Measurements from ENCODE around the gene TTC1.
"Not testable (repeated sequence)": the region's sequence is repeated elsewhere in the genome, so short reads cannot be mapped to it uniquely, and the experiment has no call there.

TTC1 gene, protein sequence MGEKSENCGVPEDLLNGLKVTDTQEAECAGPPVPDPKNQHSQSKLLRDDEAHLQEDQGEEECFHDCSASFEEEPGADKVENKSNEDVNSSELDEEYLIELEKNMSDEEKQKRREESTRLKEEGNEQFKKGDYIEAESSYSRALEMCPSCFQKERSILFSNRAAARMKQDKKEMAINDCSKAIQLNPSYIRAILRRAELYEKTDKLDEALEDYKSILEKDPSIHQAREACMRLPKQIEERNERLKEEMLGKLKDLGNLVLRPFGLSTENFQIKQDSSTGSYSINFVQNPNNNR

GRCh38 chr5:160008877-160009590 is at the start of gene TTC1:
Gene TTC1 (plus strand): TSS chr5:160009139. CDS start chr5:160010529, 1,390 bp downstream.
- ATAC-seq (peak; percentile 100), DNase-seq (peak; percentile 85 to 93)
- H3K27ac Mint-ChIP-seq, result peak within 1 kb of the TSS; percentile 97 to 99
- peaks cover 24% of the 10 kb centered on the region for H3K4me1 Mint-ChIP-seq
- H3K4me3 Mint-ChIP-seq, result peak within 1 kb of the TSS; percentile 94 to 98
- no peaks in the 10 kb centered on the region for H3K9me3 Mint-ChIP-seq
- no peaks in the 10 kb centered on the region for H3K27me3 Mint-ChIP-seq

GRCh38 chr5:159961176-159962160 is 47.5 kb upstream of the TTC1 start:
- H3K27me3 Mint-ChIP-seq, result peaks cover 20% of the 10 kb centered on the region
- ATAC-seq, result no peak
- H3K9me3 Mint-ChIP-seq, result no peaks in the 10 kb centered on the region
- no peak overlapping the region for H3K27ac Mint-ChIP-seq
- DNase-seq, result no peak
- H3K4me1 Mint-ChIP-seq, result no peaks in the 10 kb centered on the region
- no peak overlapping the region for H3K4me3 Mint-ChIP-seq

GRCh38 chr5:159962214-159962613 is 46.7 kb upstream of the TTC1 start:
- ATAC-seq (no peak), DNase-seq (no peak)
- Mint-ChIP-seq H3K4me1 (no peaks in the 10 kb centered on the region), H3K27me3 (peaks cover 26% of the 10 kb centered on the region), H3K9me3 (no peaks in the 10 kb centered on the region), H3K27ac (no peak overlapping the region), H3K4me3 (no peak overlapping the region)

DNA sequence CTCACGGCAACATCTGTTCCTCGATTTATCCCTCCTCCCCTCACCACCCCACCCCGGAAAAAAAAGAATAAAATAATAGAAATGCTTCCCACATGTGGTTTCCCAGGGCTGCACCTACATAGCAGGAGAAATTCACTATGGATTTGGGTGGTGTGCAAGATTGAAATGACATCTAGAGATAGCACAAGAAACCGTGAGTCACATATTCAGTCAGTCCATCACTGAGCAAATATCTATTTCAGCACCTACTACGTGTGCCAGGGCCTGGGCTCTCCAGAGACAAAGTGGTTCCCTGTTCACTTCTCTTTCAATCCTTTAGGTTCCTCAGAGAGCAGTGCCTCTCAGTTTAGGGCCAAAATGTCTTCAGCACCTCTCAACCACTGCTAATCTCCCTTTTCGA is 45.0 kb upstream of the TTC1 start:
- no peaks in the 10 kb centered on the region for H3K9me3 Mint-ChIP-seq
- H3K27ac Mint-ChIP-seq, result no peak overlapping the region
- H3K27me3 Mint-ChIP-seq, result peaks cover 35% of the 10 kb centered on the region
- no peak overlapping the region for H3K4me3 Mint-ChIP-seq
- no peak for ATAC-seq
- DNase-seq, result no peak
- H3K4me1 Mint-ChIP-seq, result no peaks in the 10 kb centered on the region

DNA sequence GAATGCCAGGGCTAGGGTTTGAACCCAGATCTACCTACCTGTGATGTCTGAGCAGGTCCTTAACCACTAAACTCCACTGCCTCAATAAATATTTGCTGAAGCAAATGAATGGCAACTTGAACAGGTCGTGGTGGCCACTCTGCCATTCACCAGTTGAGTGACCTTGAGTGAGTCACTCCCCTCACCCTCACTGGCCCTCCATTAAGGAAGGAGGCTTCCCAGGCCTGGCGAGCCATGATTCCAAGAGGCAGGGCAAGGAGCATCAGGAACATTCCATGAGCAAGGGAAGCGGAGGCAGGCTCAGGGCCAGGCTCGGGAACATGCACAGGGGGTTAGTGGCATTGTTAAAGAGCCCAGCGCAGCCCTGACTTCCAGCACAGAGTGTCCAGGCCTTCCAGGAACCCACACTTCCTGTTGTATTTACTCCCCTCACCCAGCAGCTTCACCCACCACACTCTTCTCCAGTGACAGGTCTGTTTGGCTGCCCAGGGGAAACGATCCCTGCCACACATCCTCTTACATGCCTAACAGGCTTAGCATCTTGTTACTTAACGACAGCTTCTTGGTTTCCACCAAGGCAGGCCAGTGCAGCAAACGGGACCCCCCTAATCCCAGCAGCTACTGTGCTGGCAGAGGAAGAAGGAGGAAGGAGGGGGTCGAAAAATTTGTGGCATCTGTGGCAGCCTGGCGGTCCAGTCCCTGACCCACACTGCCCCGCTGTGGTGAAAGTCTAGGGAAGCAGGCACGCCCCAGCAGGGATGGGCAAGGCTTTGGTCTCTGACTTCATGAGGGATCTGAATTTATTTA is 43.7 kb upstream of the TTC1 start:
- DNase-seq (peak; percentile 5 to 16), ATAC-seq (peak; percentile 60)
- H3K9me3 Mint-ChIP-seq, result no peaks in the 10 kb centered on the region
- no peak overlapping the region for H3K27ac Mint-ChIP-seq
- H3K27me3 Mint-ChIP-seq, result peaks cover 45% of the 10 kb centered on the region
- no peaks in the 10 kb centered on the region for H3K4me1 Mint-ChIP-seq
- H3K4me3 Mint-ChIP-seq, result no peak overlapping the region

- H3K27ac Mint-ChIP-seq, H3K4me1 Mint-ChIP-seq, ATAC-seq, DNase-seq, H3K4me3 Mint-ChIP-seq, H3K9me3 Mint-ChIP-seq: not testable (repeated sequence)
- peaks cover 51% of the 10 kb centered on the region for H3K27me3 Mint-ChIP-seq
Observed at GRCh38 chr5:159965838-159966128, 43.2 kb upstream of the TTC1 start.

DNA sequence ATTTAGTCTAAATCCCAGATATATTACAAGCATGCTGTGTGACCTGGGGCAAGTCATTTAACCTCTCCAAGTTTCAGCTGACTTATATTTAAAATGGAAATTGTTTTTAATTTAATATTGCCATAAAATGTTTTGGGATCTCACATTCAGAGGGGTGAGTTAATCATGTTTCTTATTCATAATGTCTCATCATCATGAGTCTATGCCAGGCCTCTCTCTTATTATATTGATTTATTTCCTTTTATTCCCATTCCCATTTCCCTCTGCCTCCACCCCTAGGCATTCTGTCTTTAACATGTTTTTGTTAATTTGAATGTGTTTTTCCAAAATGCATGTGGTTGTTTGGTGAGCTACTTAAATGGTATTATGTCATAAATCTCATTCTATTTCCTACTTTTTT is 39.0 kb upstream of the TTC1 start:
- H3K4me1 Mint-ChIP-seq, result peaks cover 11% of the 10 kb centered on the region
- peaks cover 83% of the 10 kb centered on the region for H3K27me3 Mint-ChIP-seq
- DNase-seq (no peak), ATAC-seq (no peak)
- H3K27ac Mint-ChIP-seq, result no peak overlapping the region
- H3K4me3 Mint-ChIP-seq, result no peak overlapping the region
- H3K9me3 Mint-ChIP-seq, result no peaks in the 10 kb centered on the region

DNA sequence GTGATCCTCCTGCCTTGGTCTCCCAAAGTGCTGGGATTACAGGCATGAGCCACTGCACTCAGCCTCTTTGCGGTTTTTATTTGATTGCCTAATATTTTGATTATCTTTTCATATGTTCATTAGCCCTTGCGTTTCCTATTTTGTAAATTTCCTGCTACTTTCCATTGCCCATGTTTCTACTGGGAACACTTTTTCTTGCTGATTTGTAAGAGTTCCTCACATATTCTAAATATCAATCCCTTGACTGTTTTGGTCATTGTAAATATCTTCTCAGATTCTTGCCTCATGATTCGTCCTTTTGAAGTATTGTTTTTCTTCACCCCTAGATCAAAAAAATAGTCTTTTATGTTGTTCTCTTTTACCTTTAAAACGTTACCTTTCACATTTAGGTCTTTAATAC is 37.9 kb upstream of the TTC1 start:
- DNase-seq (no peak), ATAC-seq (no peak)
- H3K27ac Mint-ChIP-seq, result no peak overlapping the region
- peaks cover 75% of the 10 kb centered on the region for H3K27me3 Mint-ChIP-seq
- H3K9me3 Mint-ChIP-seq, result no peaks in the 10 kb centered on the region
- peaks cover 11% of the 10 kb centered on the region for H3K4me1 Mint-ChIP-seq
- no peak overlapping the region for H3K4me3 Mint-ChIP-seq

DNA sequence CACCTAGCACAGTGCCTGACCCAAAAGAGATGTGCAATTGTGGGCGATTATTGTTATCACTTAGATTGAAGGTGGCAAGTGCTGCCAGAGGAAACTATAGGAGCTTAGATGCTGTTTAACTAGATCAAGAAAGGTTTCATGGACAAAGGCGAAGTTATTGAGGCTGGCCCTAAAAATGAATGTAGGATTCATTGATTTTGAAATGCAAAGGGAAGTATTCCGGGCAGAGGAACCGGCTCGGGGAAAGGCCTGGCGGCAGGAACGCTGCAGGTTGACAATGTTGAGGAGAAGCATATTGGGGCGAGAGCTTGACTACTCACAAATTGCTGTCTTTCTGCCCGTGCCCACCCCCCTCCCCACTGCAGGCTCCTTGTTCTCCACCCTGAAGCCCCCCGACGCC is 37.4 kb upstream of the TTC1 start:
- Mint-ChIP-seq H3K4me3 (peak overlapping the region; percentile 23 to 47), H3K27me3 (peaks cover 70% of the 10 kb centered on the region), H3K27ac (no peak overlapping the region)

DNA sequence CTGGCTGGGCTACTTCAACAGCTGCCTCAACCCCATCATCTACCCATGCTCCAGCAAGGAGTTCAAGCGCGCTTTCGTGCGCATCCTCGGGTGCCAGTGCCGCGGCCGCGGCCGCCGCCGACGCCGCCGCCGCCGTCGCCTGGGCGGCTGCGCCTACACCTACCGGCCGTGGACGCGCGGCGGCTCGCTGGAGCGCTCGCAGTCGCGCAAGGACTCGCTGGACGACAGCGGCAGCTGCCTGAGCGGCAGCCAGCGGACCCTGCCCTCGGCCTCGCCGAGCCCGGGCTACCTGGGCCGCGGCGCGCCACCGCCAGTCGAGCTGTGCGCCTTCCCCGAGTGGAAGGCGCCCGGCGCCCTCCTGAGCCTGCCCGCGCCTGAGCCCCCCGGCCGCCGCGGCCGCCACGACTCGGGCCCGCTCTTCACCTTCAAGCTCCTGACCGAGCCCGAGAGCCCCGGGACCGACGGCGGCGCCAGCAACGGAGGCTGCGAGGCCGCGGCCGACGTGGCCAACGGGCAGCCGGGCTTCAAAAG is 36.9 kb upstream of the TTC1 start:
- Mint-ChIP-seq H3K27ac (no peak overlapping the region), H3K4me3 (peak overlapping the region in 1 of 2 donors; percentile 47), H3K27me3 (peaks cover 67% of the 10 kb centered on the region), H3K9me3 (no peaks in the 10 kb centered on the region), H3K4me1 (peaks cover 11% of the 10 kb centered on the region)
- DNase-seq (no peak), ATAC-seq (peak; percentile 42)

More for the DNA sequence above, 37.4 kb upstream of the TTC1 start:
- no peaks in the 10 kb centered on the region for H3K9me3 Mint-ChIP-seq
- DNase-seq (no peak), ATAC-seq (no peak)
- H3K4me1 Mint-ChIP-seq, result peaks cover 11% of the 10 kb centered on the region

DNA sequence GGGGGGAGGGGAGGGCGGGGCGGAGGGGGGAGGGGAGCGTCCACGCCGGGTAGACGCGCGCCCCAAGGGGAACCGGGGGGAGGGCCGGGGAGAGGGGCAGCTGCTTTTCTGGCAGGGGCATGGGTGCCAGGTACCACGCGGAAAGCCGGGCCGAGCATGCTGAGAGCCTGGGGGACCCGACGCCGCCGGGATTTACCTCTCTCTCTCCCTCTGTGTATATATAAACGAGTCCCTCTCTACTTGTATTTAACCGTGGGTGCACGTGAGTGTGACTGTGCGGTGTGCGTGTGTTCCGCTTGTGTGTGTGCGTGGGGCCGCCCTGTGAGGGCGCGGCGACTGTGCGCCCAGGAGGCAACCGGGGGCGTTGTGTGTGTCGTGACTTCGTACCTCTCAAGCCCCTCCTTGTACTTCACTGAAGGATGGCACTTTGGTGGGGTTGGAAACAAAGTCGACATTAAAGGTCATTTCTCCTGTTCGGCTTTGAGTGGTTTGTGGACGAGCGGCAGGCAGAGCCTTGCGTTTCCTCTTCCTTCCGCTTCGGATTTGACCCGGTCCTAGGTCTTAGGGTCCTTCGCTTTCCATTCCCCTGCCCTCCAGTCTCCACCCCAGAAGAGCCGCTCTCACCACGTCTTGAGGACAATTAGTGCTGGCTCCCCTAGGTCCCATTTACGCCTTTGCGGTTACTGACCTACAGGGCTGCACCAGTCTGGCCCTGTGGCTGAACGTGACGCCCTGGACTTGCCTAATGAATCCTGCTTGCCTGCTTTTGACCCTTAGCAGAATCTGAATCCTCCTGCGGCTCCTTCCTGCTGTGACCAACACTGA is 36.2 kb upstream of the TTC1 start:
- ATAC-seq (peak; percentile 46), DNase-seq (no peak)
- H3K27me3 Mint-ChIP-seq, result peaks cover 74% of the 10 kb centered on the region

DNA sequence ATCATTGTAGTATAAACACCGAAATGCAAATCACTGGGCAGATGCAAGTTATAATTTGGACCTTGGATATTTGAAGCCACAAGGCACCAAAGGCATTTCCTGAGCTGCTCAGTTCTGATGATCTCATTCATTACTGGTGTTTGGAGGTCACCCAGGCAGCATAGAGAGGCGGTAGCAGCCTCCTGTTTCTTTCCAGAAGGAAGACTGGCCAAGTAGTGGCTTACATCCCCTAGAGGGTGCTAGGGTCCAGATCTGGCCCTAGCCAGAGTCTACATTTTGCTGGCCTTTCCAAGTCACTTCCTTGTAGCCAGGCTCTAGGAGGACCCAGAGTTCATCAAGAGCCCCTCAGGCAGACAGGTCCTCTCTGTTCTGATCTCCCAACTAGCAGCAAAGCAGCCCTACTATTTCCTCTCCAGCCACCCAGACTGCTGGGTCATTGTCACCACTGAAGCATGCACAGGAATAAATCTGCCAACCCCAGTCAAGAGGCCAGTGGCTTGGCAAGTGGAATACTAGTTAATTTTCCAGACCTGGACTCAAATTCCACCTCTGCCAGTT is 33.4 kb upstream of the TTC1 start:
- Mint-ChIP-seq H3K4me1 (peaks cover 11% of the 10 kb centered on the region), H3K27me3 (peaks cover 75% of the 10 kb centered on the region), H3K9me3 (no peaks in the 10 kb centered on the region), H3K27ac (no peak overlapping the region), H3K4me3 (no peak overlapping the region)
- DNase-seq, result no peak
- ATAC-seq, result no peak

More for the DNA sequence above, 36.2 kb upstream of the TTC1 start:
- Mint-ChIP-seq H3K27ac (no peak overlapping the region), H3K4me3 (peak overlapping the region; percentile 69 to 74), H3K4me1 (peaks cover 11% of the 10 kb centered on the region), H3K9me3 (no peaks in the 10 kb centered on the region)

GRCh38 chr5:159976921-159977320 is 32.0 kb upstream of the TTC1 start:
- no peak for ATAC-seq
- no peak for DNase-seq
- Mint-ChIP-seq H3K4me3 (no peak overlapping the region), H3K9me3 (no peaks in the 10 kb centered on the region), H3K27ac (no peak overlapping the region), H3K27me3 (peaks cover 66% of the 10 kb centered on the region), H3K4me1 (peaks cover 11% of the 10 kb centered on the region)

DNA sequence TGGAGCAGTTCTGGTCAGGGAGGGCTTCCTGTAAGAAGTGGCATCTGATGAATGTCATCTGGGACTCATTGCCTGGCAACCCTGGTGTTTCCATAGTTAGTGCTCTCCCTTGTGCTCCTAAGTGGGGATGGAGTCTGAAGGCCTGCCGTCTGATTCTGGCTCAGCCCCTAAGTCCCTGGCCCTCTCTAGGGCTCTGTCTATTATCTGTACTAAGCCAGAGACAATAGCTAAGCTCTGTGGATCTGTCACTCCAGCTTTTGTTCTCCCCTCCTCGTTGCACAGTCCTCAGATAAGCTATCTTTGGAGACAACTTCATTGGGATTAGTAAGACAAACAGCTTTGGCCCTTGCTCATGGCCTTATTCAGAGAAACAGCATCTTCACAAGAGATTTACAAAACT is 30.6 kb upstream of the TTC1 start:
- DNase-seq (no peak), ATAC-seq (no peak)
- H3K9me3 Mint-ChIP-seq, result no peaks in the 10 kb centered on the region
- H3K27me3 Mint-ChIP-seq, result peaks cover 67% of the 10 kb centered on the region
- peaks cover 1% of the 10 kb centered on the region for H3K4me1 Mint-ChIP-seq
- no peak overlapping the region for H3K27ac Mint-ChIP-seq
- H3K4me3 Mint-ChIP-seq, result no peak overlapping the region

All from stimulated activated naive CD8-positive, alpha-beta T cell treated with anti-CD3 and anti-CD28 coated beads, Interleukin-15, amount 100 ng/mL, for 72 hours (primary cell).